Inflammatory macrophage treated with lipopolysaccharide for 1 hour (primary cell): ENCODE results near the gene GLTP.
"Not testable (repeated sequence)": the region's sequence is repeated elsewhere in the genome, so short reads cannot be mapped to it uniquely, and the experiment has no call there.

ENCODE experiments used
- DNase-seq, 2 donors: peaks; one replicate each; pipeline ENCODE4 v3.0.0-alpha.2; 2020 to 2022

Gene GLTP

DNA sequence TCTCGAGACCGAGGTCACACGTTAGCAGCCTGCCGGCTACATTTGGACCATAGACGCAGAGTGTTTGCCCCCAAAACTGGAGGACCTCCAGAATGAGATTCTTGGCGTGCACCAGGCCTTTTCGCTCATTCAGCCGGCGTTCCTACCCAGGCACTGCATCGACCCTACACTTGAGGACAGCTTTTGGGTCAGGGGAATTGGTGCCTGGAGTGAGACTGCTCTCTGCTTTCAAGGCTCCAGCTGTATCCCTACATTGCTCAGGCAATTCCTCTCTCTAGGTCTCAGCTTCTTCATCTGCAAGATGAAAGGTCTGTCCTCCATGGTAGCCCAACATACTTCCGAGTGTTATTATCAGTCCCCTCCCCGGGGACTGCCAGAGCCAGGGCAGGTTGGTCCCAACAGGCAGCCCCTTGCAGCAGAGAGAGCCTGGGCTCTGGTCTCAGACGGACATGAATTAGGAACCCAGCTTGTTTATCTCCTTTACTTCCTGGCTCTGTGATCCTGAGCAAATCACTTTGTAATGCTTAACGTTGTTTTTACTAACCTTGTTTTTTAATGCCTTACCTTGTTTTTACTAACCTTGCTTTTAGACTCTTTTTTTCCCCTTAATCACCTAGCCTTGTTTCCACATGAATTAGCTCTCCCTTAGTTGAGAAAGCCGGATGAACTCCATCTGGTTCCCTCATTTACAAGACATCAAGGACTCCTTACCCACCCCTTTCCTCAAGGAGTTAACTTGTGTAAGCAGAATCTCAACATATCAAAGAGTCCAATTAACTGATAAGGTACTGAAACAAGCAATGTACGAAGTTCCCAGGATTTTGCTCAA, 20.6 kb upstream of the GLTP start:
- no peak for DNase-seq

DNA sequence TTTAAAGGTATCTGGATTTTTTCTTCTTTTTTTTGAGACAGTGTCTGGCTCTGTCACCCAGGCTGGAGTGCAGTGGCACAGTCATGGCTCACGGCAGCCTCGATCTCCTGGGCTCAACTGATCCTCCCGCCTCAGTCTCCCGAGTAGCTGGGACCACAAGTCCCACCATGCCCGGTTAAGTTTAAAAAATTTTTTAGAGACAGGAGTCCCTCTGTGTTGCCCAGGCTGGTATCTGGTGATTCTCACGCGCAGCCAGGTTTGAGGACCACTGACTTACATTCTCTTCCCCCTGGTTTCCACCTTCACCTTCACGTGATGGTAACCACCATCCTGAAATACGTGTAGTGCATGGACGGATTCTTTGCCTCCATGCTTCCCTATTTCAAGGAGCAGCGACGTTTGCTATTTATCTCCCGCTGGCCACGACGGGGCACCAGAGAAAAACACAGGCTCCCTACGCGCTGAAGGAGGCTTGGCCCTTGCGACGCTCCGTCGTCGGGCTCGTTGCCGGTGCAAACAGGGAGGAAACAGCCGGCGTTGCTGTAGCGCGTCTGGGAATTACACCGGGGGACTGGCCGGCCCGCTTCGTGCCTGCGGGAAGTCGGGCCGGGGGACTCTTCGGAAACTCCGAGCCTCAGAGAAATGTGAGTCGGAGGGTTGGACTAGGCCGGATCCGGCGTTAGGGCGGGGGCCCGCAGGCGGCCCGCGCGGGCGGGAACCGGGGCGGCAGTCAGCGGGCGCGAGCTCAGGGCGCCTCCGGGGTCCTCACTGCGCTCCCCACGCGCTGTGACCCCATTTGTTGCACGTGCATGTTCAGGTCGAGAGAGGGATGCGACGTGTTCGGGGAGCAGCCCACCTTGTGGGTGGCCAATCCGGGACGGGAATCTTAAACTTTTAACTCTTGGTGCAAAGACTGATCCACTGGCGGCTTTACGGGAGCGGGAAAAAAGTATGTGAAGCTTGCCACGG, 19.7 kb upstream of the GLTP start, which contains the start of gene TCHP:
TSS of gene TCHP (plus strand) at position 492 of the 969 bp plus-strand sequence. CDS start 2,753 bp downstream, outside the sequence.
- peak; percentile 87 to 93 for DNase-seq

DNA sequence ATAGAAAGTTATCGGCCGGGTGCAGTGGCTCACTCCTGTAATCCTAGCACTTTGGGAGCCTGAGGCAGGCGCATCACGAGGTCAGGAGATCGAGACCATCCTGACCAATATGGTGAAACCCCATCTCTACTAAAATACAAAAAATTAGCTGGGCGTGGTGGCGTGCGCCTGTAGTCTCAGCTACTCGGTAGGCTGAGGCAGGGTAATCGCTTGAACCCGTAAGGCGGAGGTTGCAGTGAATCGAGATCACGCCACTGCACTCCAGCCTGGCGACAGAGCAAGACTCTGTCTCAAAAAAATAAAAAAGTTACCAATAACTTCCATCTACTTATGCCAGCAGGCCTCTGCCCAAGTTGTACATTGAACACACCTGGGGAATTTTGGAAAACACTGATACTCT, 19.0 kb upstream of the GLTP start:
- DNase-seq = not testable (repeated sequence)

DNA sequence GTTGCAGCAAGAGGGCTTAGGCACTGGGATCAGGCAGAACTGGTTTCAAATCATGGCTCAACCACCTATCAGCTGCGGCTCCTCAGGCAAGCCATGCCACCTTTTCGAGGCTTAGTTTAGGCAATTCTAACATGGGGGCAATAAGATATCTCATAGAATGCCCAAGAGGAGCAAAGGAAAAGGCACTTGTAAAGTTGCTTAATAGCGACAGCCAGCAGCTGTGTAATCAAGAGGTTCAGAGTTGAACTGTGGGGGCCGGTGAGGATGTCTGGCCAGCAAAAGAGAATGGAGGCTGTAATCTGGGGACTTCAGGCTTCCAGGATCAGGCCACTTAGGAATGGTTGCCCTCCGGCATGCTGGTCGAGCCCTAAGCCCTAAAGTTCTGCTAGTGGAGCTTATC, 16.7 kb upstream of the GLTP start:
- no peak for DNase-seq

DNA sequence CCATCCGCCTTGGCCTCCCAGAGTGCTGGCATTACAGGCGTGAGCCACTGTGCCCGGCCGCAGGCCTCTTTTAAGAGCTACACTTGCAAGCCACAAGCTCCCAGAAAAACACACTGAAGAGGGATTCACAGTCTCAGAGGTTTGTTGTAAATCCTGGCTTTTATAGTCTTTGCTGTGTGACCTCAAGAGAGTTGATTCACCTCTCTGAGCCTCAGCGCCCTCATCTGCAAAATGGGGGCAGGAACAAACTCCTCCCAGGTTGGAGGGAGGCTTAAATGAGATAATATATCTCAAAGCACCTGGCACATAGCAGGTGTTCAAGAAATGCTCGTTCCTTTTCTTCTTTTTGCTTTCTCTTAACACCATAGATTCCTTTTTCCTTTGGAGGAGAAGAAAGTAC, 15.8 kb upstream of the GLTP start:
- DNase-seq = no peak

DNA sequence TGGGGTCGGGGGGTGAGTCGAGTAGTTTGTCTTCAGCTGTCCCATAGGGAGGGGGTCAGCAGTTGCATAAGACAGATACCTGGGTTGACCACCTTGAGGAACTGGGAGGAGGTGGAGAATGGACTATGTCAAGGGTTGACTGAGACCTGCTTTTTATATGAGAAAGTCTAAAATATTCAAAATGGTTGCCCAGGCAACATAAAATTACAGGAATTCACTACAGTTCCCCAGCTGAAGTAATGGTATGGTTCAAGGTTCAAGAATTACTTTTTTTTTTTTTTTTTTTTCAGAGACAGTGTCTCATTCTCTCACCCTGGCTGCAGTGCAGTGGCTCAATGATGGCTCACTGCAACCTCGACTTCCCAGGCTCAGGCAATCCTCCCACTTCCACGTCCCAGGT, 14.6 kb upstream of the GLTP start:
- DNase-seq = no peak

DNA sequence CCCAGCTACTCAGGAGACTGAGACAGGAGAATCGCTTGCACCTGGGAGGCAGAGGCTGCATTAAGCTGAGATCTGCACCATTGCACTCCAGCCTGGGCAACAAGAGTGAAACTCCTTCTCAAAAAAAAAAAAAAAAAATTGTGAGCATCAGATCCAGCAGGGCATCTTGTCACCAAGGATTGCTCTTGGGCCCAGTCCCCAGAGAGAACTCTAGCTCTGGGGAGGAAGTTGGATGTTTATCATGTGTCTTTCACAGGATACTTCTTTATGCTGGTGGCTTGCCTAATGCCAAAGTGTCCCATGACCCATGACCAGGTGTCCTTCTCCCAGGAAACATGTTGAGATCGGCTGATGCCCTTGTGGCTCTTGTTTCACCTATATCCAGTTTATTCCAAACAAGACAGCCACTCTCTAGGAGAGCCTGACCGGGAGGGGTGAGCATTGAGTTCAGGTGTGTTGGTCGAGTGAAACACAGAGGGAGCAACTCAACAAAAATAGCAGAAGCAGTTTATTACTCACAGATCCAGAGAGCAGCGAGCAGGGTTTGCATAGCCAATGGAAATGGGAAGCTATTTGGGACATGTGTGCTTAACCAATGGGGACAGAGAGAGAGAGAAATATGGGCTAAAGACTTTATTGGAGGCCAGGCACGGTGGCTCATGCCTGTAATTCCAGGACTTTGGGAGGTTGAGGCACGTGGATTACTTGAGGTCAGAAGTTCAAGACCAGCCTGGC, 13.1 kb upstream of the GLTP start:
- peak; percentile 22 to 63 for DNase-seq

DNA sequence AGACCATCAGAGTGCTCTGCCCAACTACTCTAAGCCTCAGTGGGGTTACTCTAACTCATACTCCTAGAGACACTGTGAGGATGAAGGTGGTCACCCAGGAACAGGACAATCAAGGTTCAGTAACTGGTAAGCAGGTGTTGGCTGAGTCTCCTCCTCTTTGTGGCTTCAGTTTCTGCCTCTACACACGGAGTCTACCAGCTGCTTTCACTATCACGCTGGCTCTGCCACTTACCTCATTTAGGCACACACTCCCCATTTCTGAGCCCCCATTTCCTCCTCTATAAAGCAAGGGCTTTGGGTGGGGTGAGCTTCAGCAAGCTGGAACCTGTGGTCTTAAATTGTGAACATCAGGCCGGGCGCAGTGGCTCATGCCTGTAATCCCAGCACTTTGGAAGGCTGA, 12.4 kb upstream of the GLTP start:
- no peak for DNase-seq

DNA sequence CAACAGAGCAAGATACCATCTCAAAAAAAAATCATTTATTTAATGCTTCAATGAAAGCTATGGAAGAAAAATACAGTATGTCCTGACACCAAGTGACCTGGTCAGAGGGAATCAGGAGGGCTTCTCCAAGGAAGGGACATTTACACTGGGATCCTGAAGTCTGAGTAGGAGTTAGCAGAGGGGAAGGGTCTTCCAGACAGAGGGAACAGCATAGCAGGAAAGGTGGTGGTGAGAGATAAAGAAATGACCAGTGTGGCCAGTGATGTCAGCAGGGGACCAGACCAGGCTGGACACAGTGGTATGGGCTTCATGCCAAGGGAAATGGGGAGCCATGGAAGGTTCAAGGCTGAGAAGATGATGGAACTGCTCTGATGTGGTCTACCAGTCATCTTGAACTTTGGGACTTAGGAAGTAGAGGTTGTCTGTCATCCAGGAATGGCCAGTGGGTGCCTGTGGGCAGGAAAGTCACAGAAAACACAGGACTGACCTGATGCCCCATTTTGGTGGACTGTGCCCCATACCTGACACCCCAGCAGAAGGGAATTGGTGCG, 11.9 kb upstream of the GLTP start:
- no peak for DNase-seq

DNA sequence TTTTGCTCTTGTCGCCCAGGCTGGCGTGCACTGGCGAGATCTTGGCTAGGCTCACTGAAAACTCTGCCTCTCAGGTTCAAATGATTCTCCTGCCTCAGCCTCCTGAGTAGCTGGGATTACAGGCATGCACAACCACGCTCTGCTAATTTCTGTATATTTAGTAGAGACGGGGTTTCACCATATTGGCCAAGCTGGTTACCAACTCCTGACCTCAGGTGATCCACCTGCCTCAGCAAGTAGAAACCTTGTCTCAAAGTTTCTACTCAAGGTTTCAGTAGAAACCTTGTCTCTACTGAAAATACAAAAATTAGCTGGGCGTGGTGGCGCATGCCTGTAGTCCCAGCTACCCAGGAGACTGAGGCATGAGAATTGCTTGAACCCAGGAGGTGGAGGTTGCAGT, 11.4 kb upstream of the GLTP start:
- DNase-seq = not testable (repeated sequence)

DNA sequence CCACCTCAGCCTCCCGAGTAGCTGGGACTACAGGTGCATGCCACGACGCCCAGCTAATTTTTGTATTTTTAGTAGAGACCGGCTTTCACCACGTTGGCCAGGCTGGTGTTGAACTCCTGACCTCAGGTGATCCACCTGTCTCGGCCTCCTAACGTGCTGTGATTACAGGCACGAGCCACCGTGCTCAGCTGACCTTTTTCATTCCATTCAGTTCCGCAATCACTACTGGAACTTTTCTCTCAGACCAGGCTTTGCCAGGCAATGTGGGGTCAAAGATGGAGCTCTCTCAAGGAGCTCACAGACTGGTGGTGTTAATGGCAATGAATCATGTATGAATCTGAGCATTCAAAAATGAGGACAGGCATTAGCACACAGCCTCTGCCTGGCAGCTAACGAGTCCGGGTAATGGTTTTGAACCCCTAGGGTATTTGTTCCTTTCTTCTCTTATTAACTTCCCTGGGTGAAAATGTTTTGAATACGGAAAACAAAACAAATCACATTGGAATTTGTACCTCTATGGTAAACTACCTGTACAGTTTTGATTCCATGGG, 10.4 kb upstream of the GLTP start:
- DNase-seq = no peak

DNA sequence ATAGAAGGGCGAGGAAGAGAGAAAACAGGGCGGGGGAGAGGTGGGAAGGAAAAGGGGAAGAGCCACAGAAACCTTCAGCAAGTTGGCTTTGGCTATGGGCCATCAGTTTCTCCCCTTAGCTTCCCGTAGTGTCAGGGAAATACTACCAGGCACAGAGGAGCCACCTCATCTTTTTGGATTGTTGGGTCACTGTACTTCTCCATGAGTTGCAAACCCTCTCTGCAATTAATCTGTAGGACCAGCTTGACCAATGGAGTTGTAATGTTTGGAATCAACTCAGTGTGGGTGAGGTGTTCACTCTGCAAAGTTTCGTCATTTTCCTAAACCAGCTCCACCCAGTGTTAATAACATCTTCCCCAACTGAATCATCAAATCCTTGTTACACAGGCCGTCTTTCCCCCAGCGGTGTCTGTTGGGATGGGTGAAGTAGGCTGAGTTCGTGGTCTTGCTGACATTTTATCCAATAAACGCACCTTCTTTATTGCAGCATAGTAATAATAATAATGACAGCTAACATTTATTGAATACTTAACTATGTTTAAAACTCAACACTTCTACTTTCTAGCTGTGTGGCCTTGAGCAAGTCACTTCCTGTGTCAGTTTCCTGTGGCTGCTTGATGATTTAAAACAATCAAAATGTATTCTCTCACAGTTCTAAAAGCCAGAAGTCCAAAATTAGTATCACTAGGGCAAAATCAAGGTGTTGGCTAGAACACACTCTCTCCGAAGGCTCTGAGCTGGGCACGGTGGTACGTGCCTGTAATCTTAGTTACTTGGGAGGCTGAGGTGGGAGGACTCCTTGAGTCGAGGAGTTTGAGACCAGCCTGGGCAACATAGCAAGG, 8.1 kb upstream of the GLTP start:
- DNase-seq = peak; percentile 79 to 89

DNA sequence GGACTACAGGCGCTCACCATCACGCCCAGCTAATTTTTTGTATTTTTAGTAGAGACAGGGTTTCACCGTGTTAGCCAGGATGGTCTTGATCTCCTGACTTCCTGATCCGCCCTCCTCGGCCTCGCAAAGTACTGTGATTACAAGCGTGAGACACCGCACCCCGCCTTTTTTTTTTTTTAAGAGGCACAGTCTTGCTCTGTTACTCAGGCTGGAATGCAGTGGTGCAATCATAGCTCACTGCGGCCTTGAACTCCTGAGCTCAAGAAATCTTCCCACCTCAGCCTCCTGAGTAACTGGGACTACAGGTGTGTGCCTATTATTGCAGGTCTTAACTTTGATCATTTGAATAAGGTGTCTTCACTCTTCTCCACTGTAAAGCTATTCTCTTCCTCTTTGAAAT, 5.3 kb upstream of the GLTP start:
- no peak for DNase-seq

DNA sequence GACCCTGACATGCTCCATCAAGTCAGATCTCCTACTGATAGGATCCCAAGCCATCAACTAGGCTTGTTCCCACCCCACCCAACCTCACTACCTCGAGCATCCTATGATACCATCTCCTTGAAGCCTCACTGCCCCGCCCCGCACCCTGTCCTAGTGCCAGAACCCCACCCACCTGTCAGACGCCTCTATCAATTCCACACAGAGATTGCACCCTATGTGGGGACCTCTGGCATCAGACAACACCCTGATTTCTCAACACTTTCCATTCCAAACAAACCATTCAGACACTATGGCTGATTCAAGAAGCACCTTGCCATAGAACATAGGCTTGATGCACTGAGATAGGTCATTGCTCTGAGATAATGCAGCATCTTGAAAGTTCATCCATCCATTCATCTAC, 3.1 kb upstream of the GLTP start:
- no peak for DNase-seq

DNA sequence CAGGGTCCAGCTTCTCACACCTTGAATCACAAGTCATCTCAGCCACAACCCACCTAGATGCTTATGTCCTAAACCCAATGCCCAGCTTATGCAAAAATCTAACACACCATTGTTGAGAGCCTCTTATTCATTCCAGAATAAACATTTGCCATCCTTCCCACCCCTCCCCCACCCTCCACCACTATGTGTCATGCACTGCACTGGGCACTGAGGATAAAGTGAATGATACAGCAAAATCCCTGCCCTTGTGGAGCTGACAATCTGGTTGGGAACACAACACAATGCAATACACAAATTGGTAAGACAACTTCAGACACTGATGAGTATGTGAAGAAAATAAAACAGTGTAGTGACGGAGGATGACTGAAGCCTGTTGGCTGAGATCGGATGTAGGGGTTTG, 1.4 kb upstream of the GLTP start:
- no peak for DNase-seq

DNA sequence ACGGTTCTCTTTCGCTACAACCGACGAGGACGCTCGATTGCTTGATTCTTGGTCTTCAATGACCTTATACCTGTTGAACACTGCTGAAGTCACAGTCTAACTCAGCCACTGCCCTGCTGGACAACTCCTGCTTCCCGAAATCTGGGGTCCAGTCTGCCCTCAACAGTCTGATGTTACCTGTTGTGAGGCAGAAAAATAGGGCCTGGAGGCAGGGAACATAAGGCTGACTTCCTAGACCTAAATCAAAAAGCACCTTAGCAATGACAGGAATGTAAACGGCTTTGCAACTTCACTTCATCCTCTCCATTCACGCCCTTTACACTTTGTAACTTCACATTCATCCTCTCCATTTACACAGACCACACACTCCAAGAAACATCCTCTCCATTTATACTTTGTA, 597 bp upstream of the GLTP start:
- no peak for DNase-seq

DNA sequence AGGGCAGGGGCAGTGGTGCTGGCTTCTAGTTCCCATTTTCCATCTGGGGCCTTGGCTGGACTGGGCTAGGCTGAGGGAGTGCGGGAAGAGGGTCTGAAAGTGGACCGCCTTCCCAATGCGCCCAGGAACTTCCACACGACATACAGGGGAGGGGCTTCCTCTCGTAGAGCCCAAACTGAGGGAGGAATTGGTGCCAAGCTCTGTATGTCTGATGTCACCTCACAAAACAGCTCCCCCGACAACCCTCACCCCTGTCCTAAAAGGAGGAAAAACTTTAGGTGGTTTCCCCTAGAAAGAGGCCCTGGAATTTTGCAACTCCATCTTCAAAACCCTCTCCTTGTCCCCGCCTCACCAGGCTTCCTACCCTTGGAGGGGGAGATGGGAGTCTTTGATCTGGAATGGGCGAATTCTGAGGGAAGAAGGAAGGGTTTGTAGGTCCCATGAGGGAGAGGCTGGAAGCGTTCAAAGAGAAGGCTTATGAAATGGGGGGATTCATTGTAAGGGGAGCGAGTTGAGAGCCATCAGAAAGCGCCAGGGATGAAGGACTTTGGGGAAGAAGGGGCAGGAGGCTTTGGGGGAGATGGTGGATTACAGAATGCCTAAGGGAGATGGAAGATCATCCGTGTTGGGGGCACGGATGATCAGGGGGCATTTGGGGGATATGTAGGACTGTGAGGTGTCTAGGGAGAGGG, 844 bp downstream of the GLTP start:
- peak; percentile 44 to 80 for DNase-seq

DNA sequence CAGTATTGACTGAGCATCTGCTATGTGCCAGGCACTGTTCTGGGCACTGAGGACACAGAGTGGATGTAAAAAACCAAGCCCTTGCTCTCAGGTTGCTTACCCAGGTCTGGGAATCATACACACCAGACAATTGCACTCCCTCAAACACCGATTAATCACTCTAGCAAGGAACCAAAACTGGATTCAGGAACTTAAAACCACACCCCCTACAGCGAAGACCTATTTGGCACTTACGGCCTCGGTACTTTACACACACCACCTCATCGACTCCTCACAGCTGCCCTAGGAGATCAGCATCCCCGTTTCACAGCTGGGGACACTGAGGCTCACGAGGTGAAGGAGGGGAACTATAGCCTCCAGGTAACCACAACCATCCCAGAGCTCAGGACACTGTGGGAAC, 1.6 kb downstream of the GLTP start:
- DNase-seq = peak; percentile 38

DNA sequence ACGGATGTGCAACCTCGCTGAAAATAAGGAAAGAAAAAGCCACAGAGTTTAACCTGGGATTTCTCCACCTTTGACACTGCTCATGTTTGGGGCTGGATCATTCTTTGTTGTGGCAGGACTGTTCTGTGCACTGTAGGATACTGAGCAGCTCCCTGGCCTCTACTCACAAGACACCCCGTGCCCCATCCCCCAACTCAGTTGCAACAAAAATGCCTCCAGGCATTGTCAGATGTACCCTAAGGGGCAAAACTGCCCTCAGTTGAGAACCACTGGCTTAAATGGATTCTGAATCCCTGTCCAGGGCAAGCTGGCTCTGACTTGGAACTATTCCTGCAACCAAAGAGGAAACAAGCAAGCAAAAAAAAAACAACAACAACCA, 2.1 kb downstream of the GLTP start:
- no peak for DNase-seq

DNA sequence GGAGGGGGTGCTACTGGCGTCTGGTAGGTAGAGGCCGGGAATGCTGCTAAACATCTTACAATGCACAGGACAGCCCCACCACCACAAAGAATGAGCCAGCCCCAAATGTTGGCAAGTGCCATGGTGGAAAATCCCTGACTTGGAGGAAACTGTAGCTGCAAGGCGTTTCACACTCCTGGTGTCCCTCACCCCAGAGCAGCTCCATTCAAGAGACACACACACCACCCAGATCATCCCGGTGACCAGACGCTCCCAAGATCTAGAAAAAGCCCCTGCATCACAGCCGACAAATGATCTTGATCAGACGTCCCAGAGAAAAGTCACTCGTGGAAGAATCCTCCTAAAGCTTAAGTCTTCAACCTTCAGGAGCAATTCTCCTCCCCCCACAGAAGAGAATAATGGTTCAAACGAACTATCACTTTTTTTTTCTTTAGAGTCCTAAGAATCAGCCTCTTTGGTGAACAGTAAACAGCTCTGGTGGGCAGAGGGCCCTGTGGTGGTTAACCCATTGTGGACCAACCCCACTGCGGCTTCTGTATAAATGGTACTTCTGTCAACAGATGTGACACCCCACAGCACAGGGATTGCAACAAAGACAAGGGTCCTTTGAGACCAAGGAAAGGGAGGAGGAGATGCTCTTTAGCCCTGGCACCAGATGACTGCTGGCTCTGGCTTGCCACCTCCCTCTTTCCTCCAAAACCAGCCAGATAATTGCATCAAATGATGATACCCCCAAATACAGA, 2.7 kb downstream of the GLTP start:
- no peak for DNase-seq
